ENCODE data around the gene FUS. TPM values are rescaled to one million over a fixed set of nuclear protein-coding genes. Genes with fewer than 3 reads are reported as not detected.

The FUS gene
- total RNA-seq, 5 donors from 2014 or later (not counting 1 experiment from before 2014, with no cell fraction given): 410 to 963 (median 434) TPM

DNA sequence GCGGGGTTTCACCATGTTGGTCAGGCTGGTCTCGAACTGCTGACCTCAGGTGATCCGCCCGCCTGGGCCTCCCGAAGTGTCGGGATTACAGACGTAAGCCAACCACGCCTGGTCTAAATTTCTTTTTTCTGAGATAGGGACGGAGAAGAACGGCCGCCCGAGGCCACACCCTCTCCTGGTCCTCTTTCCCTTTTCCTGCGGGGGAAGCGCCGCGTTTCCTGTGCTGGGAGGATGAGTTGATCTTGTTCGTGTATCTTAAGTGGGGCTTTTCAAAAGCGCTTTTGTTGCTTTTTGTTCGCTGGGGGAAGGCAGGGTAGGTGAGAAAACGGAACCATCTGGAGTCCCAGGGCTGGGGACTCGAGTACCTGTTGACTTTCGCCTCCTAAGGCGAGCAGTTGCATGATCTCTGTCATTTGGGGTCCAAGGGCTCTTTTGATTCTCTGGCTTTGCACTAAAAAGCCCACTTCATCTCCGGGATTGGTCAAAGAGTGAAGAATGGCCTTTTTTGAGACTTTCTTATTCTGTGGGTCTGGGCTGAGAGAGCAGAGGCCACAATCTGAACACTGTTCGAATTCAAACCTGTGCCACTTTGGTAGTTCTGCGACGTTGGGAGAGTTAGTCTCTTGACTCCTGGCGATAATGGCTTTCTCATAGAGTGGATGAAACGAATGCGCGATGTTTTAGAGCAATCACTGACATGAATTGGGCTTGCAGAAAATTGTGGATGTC is 1.3 kb downstream of the FUS start:
- peaks cover 61 to 80% of the 10 kb centered on the region in 2 experiments for H3K4me1 ChIP-seq (ENCODE audit: control insufficient read depth in 1 of 2, extremely low read depth in 1 of 2, insufficient read depth in 2 of 2, low read length in 2 of 2)
- H3K27me3 Mint-ChIP-seq: peaks cover 0 to 2% of the 10 kb centered on the region in 2 donors
- peaks cover 71 to 84% (median 77%) of the 10 kb centered on the region in 3 donors for H3K4me1 Mint-ChIP-seq
- 2% methylated on average over 15 of the region's 31 CpGs for WGBS (ENCODE audit: insufficient coverage)
- DNase-seq: peak in 1 of 35 experiments; percentile 53
- peak overlapping the region; percentile 90 to 92 for H3K4me3 ChIP-seq (ENCODE audit: control insufficient read depth in 1 of 2, extremely low read depth in 1 of 2, low read length in 1 of 2)
- ChIA-PET CTCF (no interaction called here), POLR2A (interaction anchor here in 1 of 2 donors (1.0 to 2.2 kb wide), 4 partner anchors 8 to 64 kb away, joined by 3 to 16 read pairs (median 9); partner anchors contain the start of gene KAT8)
- peaks cover 6 to 43% of the 10 kb centered on the region in 2 donors for H3K36me3 ChIP-seq (ENCODE audit: control insufficient read depth in 2 of 2, extremely low read depth in 1 of 2, insufficient read depth in 1 of 2, low read length in 1 of 2)
- H3K27ac ChIP-seq (ENCODE audit: low read length): peak overlapping the region; percentile 89
- H3K27ac Mint-ChIP-seq: peak overlapping the region; percentile 93 to 99
- peak overlapping the region; percentile 97 to 98 (median 98) for H3K4me3 Mint-ChIP-seq
- H3K9me3 ChIP-seq: no peaks in the 10 kb centered on the region
- no peak for ATAC-seq (replicated peaks in 1 of 4)
- H3K9me3 Mint-ChIP-seq: no peaks in the 10 kb centered on the region
- H3K36me3 Mint-ChIP-seq: peaks cover 47% of the 10 kb centered on the region
- no peaks in the 10 kb centered on the region for H3K27me3 ChIP-seq (replicated peaks in 1 of 2; ENCODE audit: control insufficient read depth in 2 of 2, extremely low read depth in 1 of 2, insufficient read depth in 2 of 2, low read length in 1 of 2)

GRCh38 chr16:31182391-31182790 is 2.5 kb downstream of the FUS start:
- DNase-seq: no peak
- Mint-ChIP-seq H3K4me3 (peak overlapping the region; percentile 97 to 98 (median 98)), H3K27me3 (peaks cover 0 to 2% of the 10 kb centered on the region in 2 donors), H3K4me1 (peaks cover 73 to 85% (median 78%) of the 10 kb centered on the region in 3 donors), H3K9me3 (no peaks in the 10 kb centered on the region), H3K36me3 (peaks cover 58% of the 10 kb centered on the region), H3K27ac (peak overlapping the region; percentile 75 to 83)
- Histone ChIP-seq H3K27me3 (replicated peaks in 1 of 2; ENCODE audit: control insufficient read depth in 2 of 2, extremely low read depth in 1 of 2, insufficient read depth in 2 of 2, low read length in 1 of 2) (no peaks in the 10 kb centered on the region), H3K4me3 (ENCODE audit: control insufficient read depth in 1 of 2, extremely low read depth in 1 of 2, low read length in 1 of 2) (peak overlapping the region; percentile 90 to 92), H3K9me3 (no peaks in the 10 kb centered on the region), H3K27ac (ENCODE audit: low read length) (peak overlapping the region; percentile 13), H3K36me3 (ENCODE audit: control insufficient read depth in 2 of 2, extremely low read depth in 1 of 2, insufficient read depth in 1 of 2, low read length in 1 of 2) (peaks cover 6 to 55% of the 10 kb centered on the region in 2 donors), H3K4me1 (ENCODE audit: control insufficient read depth in 1 of 2, extremely low read depth in 1 of 2, insufficient read depth in 2 of 2, low read length in 2 of 2) (peaks cover 65 to 77% of the 10 kb centered on the region in 2 experiments)
- ATAC-seq (replicated peaks in 1 of 4): no peak
- 23% methylated on average over 4 of the region's 7 CpGs for WGBS (ENCODE audit: insufficient coverage)
- ChIA-PET POLR2A (interaction anchor here (0.5 to 2.2 kb wide), 3 partner anchors 13 to 40 kb away, joined by 3 to 8 read pairs (median 8); no protein-coding TSS in a partner anchor), CTCF (interaction anchor here (0.7 to 1.0 kb wide), 3 partner anchors 11 to 541 kb away, joined by 4 to 5 read pairs (median 5); no protein-coding TSS in a partner anchor)

DNA sequence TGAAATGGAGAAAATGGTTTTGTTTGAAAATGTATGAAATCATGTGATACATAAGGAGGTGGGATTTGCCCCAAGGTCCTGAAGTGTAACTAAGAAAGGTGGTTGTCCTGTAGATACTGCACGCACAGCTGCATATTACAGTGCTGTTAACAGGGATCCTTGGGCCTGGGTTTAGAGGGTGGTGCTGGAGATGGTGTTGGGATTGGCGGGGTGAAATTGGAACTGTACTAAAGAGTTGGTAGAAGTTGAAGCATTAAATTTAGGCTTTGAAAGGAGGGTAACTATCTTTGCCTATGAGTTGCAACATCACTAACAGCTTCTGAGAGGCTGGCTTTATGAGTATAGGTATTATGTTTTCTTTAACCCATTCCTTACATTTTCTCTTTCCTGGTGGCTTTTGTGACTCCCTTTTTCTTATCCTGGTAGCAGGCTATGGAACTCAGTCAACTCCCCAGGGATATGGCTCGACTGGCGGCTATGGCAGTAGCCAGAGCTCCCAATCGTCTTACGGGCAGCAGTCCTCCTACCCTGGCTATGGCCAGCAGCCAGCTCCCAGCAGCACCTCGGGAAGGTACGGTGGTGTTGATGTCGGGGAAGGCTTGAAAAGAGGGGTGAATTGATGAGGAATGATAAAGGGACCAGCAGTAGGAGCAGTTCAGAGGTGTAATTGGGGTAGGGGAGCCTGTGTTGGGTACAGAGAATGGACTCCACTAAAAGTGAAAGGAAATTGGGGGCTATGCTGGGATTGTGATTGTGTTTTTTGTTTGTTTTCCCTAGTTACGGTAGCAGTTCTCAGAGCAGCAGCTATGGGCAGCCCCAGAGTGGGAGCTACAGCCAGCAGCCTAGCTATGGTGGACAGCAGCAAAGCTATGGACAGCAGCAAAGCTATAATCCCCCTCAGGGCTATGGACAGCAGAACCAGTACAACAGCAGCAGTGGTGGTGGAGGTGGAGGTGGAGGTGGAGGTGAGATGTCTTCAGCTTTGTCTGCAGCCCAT is 3.8 kb downstream of the FUS start:
- ChIA-PET CTCF (interaction anchor here (0.6 to 0.7 kb wide), 3 partner anchors 17 to 296 kb away, joined by 3 to 4 read pairs (median 4); no protein-coding TSS in a partner anchor), POLR2A (interaction anchor here (0.5 to 2.2 kb wide), 8 partner anchors 9 to 686 kb away, joined by 3 to 12 read pairs (median 4); partner anchors contain the start of genes KAT8 (in 1 of the 2) and PYCARD (in 1 of the 2))
- 75% methylated on average over 5 of the region's 10 CpGs for WGBS (ENCODE audit: insufficient coverage)
- Mint-ChIP-seq H3K27me3 (peaks cover 0 to 2% of the 10 kb centered on the region in 2 donors), H3K4me3 (peak overlapping the region; percentile 60 to 98 (median 97)), H3K4me1 (peaks cover 74 to 88% (median 79%) of the 10 kb centered on the region in 3 donors), H3K36me3 (peaks cover 70% of the 10 kb centered on the region), H3K27ac (peak overlapping the region; percentile 65 to 74), H3K9me3 (no peaks in the 10 kb centered on the region)
- Histone ChIP-seq H3K4me3 (ENCODE audit: control insufficient read depth in 1 of 2, extremely low read depth in 1 of 2, low read length in 1 of 2) (no peak overlapping the region), H3K4me1 (ENCODE audit: control insufficient read depth in 1 of 2, extremely low read depth in 1 of 2, insufficient read depth in 2 of 2, low read length in 2 of 2) (peaks cover 58 to 75% of the 10 kb centered on the region in 2 experiments), H3K36me3 (ENCODE audit: control insufficient read depth in 2 of 2, extremely low read depth in 1 of 2, insufficient read depth in 1 of 2, low read length in 1 of 2) (peaks cover 6 to 68% of the 10 kb centered on the region in 2 donors), H3K27me3 (replicated peaks in 1 of 2; ENCODE audit: control insufficient read depth in 2 of 2, extremely low read depth in 1 of 2, insufficient read depth in 2 of 2, low read length in 1 of 2) (no peaks in the 10 kb centered on the region), H3K9me3 (no peaks in the 10 kb centered on the region), H3K27ac (ENCODE audit: low read length) (peak overlapping the region; percentile 25)
- no peak for DNase-seq
- no peak for ATAC-seq (replicated peaks in 1 of 4)

DNA sequence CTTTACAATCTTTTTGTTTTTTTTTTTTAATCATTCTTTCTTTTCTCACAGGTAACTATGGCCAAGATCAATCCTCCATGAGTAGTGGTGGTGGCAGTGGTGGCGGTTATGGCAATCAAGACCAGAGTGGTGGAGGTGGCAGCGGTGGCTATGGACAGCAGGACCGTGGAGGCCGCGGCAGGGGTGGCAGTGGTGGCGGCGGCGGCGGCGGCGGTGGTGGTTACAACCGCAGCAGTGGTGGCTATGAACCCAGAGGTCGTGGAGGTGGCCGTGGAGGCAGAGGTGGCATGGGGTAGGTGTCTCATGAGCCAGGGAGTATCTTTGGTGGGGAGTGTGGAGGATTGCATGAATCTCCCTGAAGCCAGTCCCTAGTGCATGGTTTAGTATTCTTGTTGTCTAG is 4.9 kb downstream of the FUS start:
- ChIA-PET CTCF (interaction anchor here in 1 of 2 donors (0.7 kb wide), 1 partner anchor 16 kb away, joined by 4 read pairs; no protein-coding TSS in a partner anchor), POLR2A (interaction anchor here (0.7 to 1.2 kb wide), 6 partner anchors 12 to 67 kb away, joined by 3 to 12 read pairs (median 5); partner anchors contain the start of genes KAT8 (in 1 of the 2) and PYCARD (in 1 of the 2))
- Histone ChIP-seq H3K4me3 (ENCODE audit: control insufficient read depth in 1 of 2, extremely low read depth in 1 of 2, low read length in 1 of 2) (no peak overlapping the region), H3K36me3 (ENCODE audit: control insufficient read depth in 2 of 2, extremely low read depth in 1 of 2, insufficient read depth in 1 of 2, low read length in 1 of 2) (peaks cover 9 to 80% of the 10 kb centered on the region in 2 donors), H3K27me3 (replicated peaks in 1 of 2; ENCODE audit: control insufficient read depth in 2 of 2, extremely low read depth in 1 of 2, insufficient read depth in 2 of 2, low read length in 1 of 2) (no peaks in the 10 kb centered on the region), H3K9me3 (no peaks in the 10 kb centered on the region), H3K4me1 (ENCODE audit: control insufficient read depth in 1 of 2, extremely low read depth in 1 of 2, insufficient read depth in 2 of 2, low read length in 2 of 2) (peaks cover 56 to 78% of the 10 kb centered on the region in 2 experiments), H3K27ac (ENCODE audit: low read length) (no peak overlapping the region)
- Mint-ChIP-seq H3K4me1 (peaks cover 81 to 94% (median 86%) of the 10 kb centered on the region in 3 donors), H3K36me3 (peaks cover 81% of the 10 kb centered on the region), H3K27ac (peak overlapping the region; percentile 68 to 70), H3K9me3 (no peaks in the 10 kb centered on the region), H3K27me3 (peaks cover 0 to 2% of the 10 kb centered on the region in 2 donors), H3K4me3 (peak overlapping the region in 2 of 3 donors; percentile 25 to 97)
- no peak for DNase-seq
- ATAC-seq (replicated peaks in 1 of 4): no peak
- WGBS (ENCODE audit: insufficient coverage): 95% methylated on average over 13 of the region's 14 CpGs

DNA sequence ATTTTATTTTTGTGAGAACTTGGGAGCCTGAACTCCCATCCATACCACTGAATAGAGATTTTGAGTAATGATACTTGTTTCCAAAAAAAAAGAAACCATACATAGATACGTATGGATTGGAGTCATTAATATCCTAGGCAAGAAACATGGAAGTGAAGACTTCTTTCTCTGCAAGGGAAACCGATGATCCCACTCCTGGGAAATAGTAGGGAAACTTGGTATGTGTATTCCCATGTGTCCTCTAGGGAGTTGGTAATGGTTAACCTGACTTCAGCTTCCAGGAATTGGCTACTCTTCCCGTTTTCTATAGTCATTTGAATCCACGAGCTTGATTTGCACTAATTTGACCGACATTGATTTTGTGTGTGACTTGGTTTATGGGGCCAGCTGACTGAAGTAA is 5.4 kb downstream of the FUS start:
- CTCF ChIA-PET: no interaction called here

More for the DNA sequence above, 5.4 kb downstream of the FUS start:
- peaks cover 85 to 95% (median 89%) of the 10 kb centered on the region in 3 donors for H3K4me1 Mint-ChIP-seq
- H3K27me3 Mint-ChIP-seq: no peaks in the 10 kb centered on the region
- ATAC-seq (replicated peaks in 1 of 4) (no peak), DNase-seq (no peak)
- Histone ChIP-seq H3K4me1 (ENCODE audit: control insufficient read depth in 1 of 2, extremely low read depth in 1 of 2, insufficient read depth in 2 of 2, low read length in 2 of 2) (peaks cover 56 to 82% of the 10 kb centered on the region in 2 experiments), H3K27me3 (replicated peaks in 1 of 2; ENCODE audit: control insufficient read depth in 2 of 2, extremely low read depth in 1 of 2, insufficient read depth in 2 of 2, low read length in 1 of 2) (no peaks in the 10 kb centered on the region), H3K9me3 (no peaks in the 10 kb centered on the region), H3K4me3 (ENCODE audit: control insufficient read depth in 1 of 2, extremely low read depth in 1 of 2, low read length in 1 of 2) (no peak overlapping the region), H3K27ac (ENCODE audit: low read length) (no peak overlapping the region), H3K36me3 (ENCODE audit: control insufficient read depth in 2 of 2, extremely low read depth in 1 of 2, insufficient read depth in 1 of 2, low read length in 1 of 2) (peaks cover 12 to 84% of the 10 kb centered on the region in 2 donors)
- POLR2A ChIA-PET: interaction anchor here in 1 of 2 donors (1.2 kb wide), 1 partner anchor 13 kb away, joined by 4 read pairs; no protein-coding TSS in a partner anchor
- peaks cover 85% of the 10 kb centered on the region for H3K36me3 Mint-ChIP-seq
- no peaks in the 10 kb centered on the region for H3K9me3 Mint-ChIP-seq
- peak overlapping the region; percentile 69 to 82 for H3K27ac Mint-ChIP-seq
- WGBS (ENCODE audit: insufficient coverage): 80% methylated on average over 1 of the region's 5 CpGs
- peak overlapping the region in 2 of 3 donors; percentile 17 to 97 for H3K4me3 Mint-ChIP-seq
